ENCODE measurements around the gene DCST2. TPM values are rescaled to one million over a fixed set of nuclear protein-coding genes. Genes with fewer than 3 reads are reported as not detected.
A peak's percentile ranks its signal among the peaks of the same experiment; 100 is the strongest.

Gene DCST2
- total RNA-seq, 1 donor from 2014 or later: 0.30 TPM

DNA sequence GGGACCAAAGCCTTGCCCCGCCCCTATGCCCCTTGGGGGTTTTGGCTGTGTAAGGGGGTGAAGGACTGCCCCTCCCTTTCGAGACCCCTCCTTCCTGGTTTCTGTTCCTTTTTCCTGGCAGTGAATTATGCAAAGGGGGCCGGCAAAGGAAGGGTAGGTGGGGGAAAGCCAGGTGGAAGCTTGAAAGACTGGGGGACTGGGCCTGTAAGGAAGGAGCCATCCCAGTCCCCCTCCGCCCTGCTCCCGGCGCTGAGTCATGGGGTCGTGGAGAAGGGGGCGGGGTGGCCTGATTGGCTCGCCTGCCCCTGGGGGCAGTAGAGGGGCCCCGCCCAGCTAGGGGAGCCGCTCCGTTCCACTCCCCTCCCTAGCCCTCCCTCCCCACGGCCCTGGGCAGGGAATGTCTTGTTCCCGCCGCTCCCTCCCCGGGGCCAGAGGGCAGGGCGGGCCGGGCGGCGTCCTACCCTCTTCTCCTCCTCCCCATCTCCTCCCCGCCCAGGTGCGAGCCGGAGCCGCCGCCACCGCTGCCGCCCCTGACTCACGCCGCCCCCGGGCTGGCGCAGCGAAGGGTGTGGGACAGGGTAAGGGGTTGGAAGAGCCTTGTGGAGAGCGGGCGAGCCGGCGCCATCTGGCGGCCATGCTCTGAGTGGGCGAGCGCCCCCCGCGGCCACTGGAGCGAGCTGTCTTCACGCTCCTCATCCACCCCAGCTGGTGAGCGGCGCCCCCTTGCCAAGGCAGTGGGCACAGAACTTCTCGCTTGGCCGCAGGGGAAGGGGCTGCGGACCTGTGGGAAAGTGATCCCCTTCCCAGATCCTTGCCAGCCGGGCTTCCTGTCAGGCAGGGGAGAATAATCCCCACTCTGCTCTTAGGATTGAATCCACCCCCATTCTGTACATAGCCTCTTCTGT, 16.3 kb downstream of the DCST2 start:
- Mint-ChIP-seq H3K4me1 (ENCODE audit: low read depth) (peaks cover 18% of the 10 kb centered on the region), H3K27ac (ENCODE audit: unreplicated experiment) (peak overlapping the region; percentile 69), H3K4me3 (ENCODE audit: unreplicated experiment) (peak overlapping the region; percentile 56), H3K9me3 (ENCODE audit: low read depth) (no peaks in the 10 kb centered on the region), H3K27me3 (ENCODE audit: low read depth) (no peaks in the 10 kb centered on the region), H3K36me3 (ENCODE audit: low read depth) (peaks cover 3% of the 10 kb centered on the region)
- TF ChIP-seq CTCF (IDR thresholded peaks at IDR 0.05): peak; percentile 100
- no peak for DNase-seq (ENCODE audit: low spot score)

DNA sequence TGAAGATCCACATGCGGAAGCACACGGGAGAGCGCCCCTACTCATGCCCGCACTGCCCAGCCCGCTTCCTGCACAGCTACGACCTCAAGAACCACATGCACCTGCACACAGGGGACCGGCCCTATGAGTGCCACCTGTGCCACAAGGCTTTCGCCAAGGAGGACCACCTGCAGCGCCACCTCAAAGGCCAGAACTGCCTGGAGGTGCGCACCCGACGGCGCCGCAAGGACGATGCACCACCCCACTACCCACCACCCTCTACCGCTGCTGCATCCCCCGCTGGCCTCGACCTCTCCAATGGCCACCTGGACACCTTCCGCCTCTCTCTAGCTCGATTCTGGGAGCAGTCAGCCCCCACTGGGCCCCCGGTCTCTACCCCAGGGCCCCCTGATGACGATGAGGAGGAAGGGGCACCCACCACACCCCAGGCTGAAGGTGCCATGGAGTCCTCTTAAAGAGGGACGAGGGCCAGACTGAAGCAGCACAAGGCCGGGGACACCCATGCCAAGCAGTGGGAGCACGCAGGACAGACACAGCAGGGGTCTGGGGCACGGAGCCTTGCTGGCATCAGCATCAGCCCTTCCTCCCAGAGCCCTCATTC, 17.2 kb downstream of the DCST2 start:
- no peak for DNase-seq (ENCODE audit: low spot score)
- peaks cover 15% of the 10 kb centered on the region for H3K4me1 Mint-ChIP-seq (ENCODE audit: low read depth)
- peak overlapping the region; percentile 22 for H3K27ac Mint-ChIP-seq (ENCODE audit: unreplicated experiment)
- TF ChIP-seq CTCF (IDR thresholded peaks at IDR 0.05): no peak
- peaks cover 3% of the 10 kb centered on the region for H3K36me3 Mint-ChIP-seq (ENCODE audit: low read depth)
- H3K27me3 Mint-ChIP-seq (ENCODE audit: low read depth): no peaks in the 10 kb centered on the region
- H3K4me3 Mint-ChIP-seq (ENCODE audit: unreplicated experiment): no peak overlapping the region
- no peaks in the 10 kb centered on the region for H3K9me3 Mint-ChIP-seq (ENCODE audit: low read depth)

DNA sequence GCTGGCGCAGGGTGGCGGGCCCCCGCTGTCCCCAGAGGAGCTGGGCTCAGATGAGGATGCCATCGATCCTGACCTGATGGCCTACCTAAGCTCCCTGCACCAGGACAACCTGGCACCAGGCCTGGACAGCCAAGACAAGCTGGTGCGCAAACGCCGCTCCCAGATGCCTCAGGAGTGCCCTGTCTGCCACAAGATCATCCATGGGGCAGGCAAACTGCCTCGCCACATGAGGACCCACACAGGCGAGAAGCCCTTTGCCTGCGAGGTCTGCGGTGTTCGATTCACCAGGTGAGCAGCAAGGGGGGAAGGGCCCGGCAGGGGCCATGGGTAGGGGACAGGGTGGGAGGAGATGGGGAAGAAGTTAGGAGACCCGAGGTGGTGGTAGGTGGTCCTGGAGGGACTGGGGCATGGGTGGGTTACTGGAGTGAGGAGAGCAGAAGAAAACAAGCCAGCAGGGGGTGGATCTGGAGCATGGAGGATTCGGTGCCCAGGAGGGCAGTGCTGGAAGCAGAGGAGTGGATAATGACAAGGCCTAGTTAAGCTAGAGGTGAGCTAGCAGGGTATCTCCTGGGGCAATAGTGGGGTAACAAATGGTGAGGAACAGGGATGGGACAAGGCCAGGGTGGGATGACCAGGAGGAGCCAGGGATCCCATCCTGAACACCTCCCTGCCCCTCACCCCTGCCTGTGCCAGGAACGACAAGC, 17.9 kb downstream of the DCST2 start:
- Mint-ChIP-seq H3K27ac (ENCODE audit: unreplicated experiment) (no peak overlapping the region), H3K27me3 (ENCODE audit: low read depth) (no peaks in the 10 kb centered on the region), H3K4me1 (ENCODE audit: low read depth) (peaks cover 15% of the 10 kb centered on the region), H3K4me3 (ENCODE audit: unreplicated experiment) (no peak overlapping the region), H3K9me3 (ENCODE audit: low read depth) (no peaks in the 10 kb centered on the region), H3K36me3 (ENCODE audit: low read depth) (peaks cover 3% of the 10 kb centered on the region)
- DNase-seq (ENCODE audit: low spot score): no peak
- no peak for TF ChIP-seq CTCF (IDR thresholded peaks at IDR 0.05)

- no peaks in the 10 kb centered on the region for H3K27me3 Mint-ChIP-seq (ENCODE audit: low read depth)
- peaks cover 3% of the 10 kb centered on the region for H3K36me3 Mint-ChIP-seq (ENCODE audit: low read depth)
- no peak overlapping the region for H3K4me3 Mint-ChIP-seq (ENCODE audit: unreplicated experiment)
- H3K4me1 Mint-ChIP-seq (ENCODE audit: low read depth): peaks cover 15% of the 10 kb centered on the region
- TF ChIP-seq CTCF (IDR thresholded peaks at IDR 0.05): no peak
- H3K9me3 Mint-ChIP-seq (ENCODE audit: low read depth): no peaks in the 10 kb centered on the region
- DNase-seq (ENCODE audit: low spot score): no peak
- no peak overlapping the region for H3K27ac Mint-ChIP-seq (ENCODE audit: unreplicated experiment)
Measured at GRCh38 chr1:155014709-155015508, 18.7 kb downstream of the DCST2 start.

All from chondrocyte (in vitro differentiated cells).